HAP-1 (cell line): ENCODE results near the gene ZEB2.

Experiments used
- DNase-seq, 2 experiments: peaks; one replicate each; pipeline ENCODE4 v3.0.0-alpha.2; 2016 to 2020; ENCODE audit warnings: low spot score in 2 of 2
- H3K27me3 ChIP-seq: fragments of 250-450 bp; sonication (Bioruptor Pico); 2 replicates; pipeline ENCODE4 v1.5.1; 2020; ENCODE audit warnings: low read depth, mild to moderate bottlenecking, moderate library complexity
- H3K36me3 ChIP-seq: fragments of 250-450 bp; sonication (Bioruptor Pico); replicated peaks from 2 replicates; pipeline ENCODE4 v1.5.1; 2020; ENCODE audit warnings: mild to moderate bottlenecking
- H3K4me1 ChIP-seq: fragments of 250-450 bp; sonication (Bioruptor Pico); 2 replicates; pipeline ENCODE4 v1.5.1; 2020; ENCODE audit warnings: mild to moderate bottlenecking
- H3K4me3 ChIP-seq: fragments of 250-450 bp; sonication (Bioruptor Pico); 2 replicates; pipeline ENCODE4 v1.5.1; 2020; ENCODE audit warnings: mild to moderate bottlenecking, moderate library complexity
- H3K9me3 ChIP-seq: fragments of 250-450 bp; sonication (Bioruptor Pico); 2 replicates; pipeline ENCODE4 v1.5.1; 2020; ENCODE audit warnings: mild to moderate bottlenecking, moderate library complexity
- in situ Hi-C: fragments of 300-500 bp; cut with MboI; formaldehyde crosslinking; loops from 3 replicates; pipeline ENCODE4 v1.14.3; 2020; ENCODE audit warnings: low sequenced_read_pairs, inconsistent platforms, mixed read lengths

ZEB2 gene

DNA sequence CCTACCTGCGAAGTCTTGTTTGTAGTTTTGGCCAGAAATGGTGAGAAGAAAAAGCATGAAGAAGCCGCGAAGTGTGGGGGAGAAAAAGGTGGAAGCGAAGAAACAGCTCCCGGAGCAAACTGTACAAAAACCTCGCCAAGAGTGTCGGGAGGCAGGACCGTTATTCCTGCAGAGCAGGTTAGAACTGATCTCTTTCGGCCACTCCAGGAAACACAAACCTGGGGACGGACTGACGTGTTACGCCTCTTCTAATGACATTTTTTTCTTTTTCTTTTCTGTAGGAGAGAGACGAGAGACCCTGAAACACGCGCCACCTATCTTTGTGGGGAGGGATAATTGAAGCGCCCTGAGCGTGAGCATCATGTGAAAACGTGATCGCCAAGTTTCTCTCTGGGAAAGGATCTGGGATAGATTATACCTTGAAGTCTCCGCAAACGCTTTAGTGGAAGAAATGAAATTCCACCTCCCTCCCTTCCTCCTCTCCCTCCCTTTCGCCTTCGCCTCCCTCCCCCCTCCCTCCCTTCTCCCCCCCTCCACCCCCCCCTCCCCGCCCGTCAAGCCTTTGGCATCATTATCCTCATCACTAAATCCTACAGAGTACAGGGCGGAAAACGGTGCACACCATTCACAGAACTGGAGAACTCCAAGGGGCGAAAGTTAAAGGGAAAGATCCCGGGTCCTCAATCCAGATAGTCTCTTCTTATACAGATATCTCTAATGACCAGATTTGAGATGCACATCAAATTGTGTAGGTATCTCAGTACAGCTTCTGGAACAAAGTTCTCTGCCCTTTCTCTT, at the start of gene ZEB2:
Gene ZEB2 (minus strand): TSS at position 186 of the 798 bp plus-strand sequence. CDS start 2,769 bp downstream, outside the sequence.
- no peaks in the 10 kb centered on the region for H3K27me3 ChIP-seq
- peak within 1 kb of the TSS; percentile 68 for H3K4me3 ChIP-seq
- no peaks in the 10 kb centered on the region for H3K36me3 ChIP-seq
- H3K9me3 ChIP-seq = no peaks in the 10 kb centered on the region
- peak; percentile 84 to 95 for DNase-seq
- in situ Hi-C loops = loop anchor here (10.0 kb wide), 1 partner anchor 65 kb away; no protein-coding TSS in a partner anchor
- peaks cover 48% of the 10 kb centered on the region for H3K4me1 ChIP-seq

DNA sequence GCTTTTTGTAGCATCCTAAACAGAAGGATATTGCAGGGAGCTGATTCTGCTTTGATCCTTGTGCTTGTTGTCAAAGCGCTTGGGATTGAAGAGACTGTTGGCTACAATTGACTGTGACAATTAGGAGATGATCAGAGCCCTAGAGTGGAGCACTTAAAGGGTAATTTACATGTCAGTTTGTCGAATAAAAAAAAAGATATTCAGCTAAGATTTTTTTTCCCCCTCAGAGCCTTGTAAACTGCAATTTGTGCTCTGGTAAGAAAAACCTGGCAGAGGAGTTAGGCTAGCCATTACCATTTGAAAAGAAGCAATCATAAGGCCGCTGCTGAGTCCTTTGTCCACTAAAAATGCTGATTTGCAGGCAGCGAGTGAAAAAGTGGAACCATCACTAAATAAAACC, 47.8 kb upstream of the ZEB2 start:
- no peaks in the 10 kb centered on the region for H3K9me3 ChIP-seq
- H3K4me3 ChIP-seq = no peak overlapping the region
- no peaks in the 10 kb centered on the region for H3K36me3 ChIP-seq
- no peaks in the 10 kb centered on the region for H3K27me3 ChIP-seq
- peak; percentile 66 to 96 for DNase-seq
- peaks cover 5% of the 10 kb centered on the region for H3K4me1 ChIP-seq
- in situ Hi-C loops = no loop called here

DNA sequence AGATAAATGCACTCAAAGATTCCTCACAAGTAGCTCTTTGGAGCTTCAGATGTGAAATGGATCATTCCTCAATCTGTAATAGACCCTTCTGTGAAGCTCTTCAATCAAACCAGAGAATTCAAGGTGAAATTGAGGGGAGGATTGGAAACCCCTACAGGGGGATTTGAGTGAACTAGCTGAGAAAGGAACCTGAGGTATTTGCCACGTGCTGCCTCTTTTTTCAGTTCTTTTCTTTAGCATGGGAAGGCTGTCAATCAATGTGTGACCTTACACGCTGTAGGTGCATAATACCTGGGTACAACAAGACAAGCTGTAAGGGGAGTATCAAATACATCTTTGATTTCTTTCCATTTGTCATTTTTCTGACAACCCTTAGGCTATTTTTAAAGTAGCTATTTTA, 46.5 kb upstream of the ZEB2 start:
- peaks cover 5% of the 10 kb centered on the region for H3K4me1 ChIP-seq
- H3K4me3 ChIP-seq = no peak overlapping the region
- in situ Hi-C loops = no loop called here
- no peaks in the 10 kb centered on the region for H3K36me3 ChIP-seq
- no peaks in the 10 kb centered on the region for H3K9me3 ChIP-seq
- DNase-seq = no peak
- no peaks in the 10 kb centered on the region for H3K27me3 ChIP-seq

DNA sequence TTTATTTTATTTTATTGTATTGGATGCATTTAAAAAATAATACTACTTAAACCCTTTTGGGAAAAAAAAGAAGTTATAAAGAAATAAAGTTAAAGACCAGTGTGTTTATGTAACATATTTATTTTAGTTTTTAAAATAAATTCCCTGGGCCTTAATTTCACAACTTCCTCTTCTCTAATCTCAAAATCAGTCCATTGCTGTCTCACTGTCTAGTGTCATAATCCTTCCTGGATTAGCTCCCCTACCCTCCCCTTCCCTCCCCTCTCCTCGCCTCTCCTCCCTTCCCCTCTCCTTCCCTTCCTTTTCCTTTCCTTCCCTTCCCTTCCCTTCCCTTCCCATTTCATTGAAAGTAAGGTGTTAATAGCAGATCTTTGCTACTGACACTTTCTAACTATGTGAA, 40.3 kb upstream of the ZEB2 start:
- no peak for DNase-seq
- peaks cover 4% of the 10 kb centered on the region for H3K4me1 ChIP-seq
- H3K27me3 ChIP-seq = no peaks in the 10 kb centered on the region
- no peaks in the 10 kb centered on the region for H3K9me3 ChIP-seq
- no peaks in the 10 kb centered on the region for H3K36me3 ChIP-seq
- in situ Hi-C loops = no loop called here
- no peak overlapping the region for H3K4me3 ChIP-seq

DNA sequence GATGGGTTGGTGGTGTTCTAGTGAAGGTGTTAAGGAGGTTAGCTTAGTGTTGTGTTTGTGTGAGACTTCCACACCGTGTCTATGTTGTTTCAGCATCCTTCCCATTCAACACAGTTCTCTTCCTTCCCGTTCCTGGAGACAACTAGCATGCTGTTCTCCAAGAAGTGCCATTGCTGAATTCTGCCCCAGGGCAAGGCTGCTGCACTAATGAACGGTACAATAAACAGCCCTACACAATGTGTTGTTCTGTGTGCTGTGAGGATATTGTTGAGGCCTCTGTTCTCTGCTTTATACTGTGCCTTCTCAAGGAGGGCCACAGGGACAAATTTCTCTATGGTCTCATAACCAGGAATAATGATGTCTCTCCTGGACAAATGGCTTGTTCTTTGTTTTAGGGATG, 39.8 kb upstream of the ZEB2 start:
- Histone ChIP-seq H3K36me3 (no peaks in the 10 kb centered on the region), H3K9me3 (no peaks in the 10 kb centered on the region), H3K4me1 (peaks cover 10% of the 10 kb centered on the region), H3K27me3 (no peaks in the 10 kb centered on the region), H3K4me3 (no peak overlapping the region)
- in situ Hi-C loops = no loop called here
- DNase-seq = peak in 1 of 2 experiments; percentile 25

DNA sequence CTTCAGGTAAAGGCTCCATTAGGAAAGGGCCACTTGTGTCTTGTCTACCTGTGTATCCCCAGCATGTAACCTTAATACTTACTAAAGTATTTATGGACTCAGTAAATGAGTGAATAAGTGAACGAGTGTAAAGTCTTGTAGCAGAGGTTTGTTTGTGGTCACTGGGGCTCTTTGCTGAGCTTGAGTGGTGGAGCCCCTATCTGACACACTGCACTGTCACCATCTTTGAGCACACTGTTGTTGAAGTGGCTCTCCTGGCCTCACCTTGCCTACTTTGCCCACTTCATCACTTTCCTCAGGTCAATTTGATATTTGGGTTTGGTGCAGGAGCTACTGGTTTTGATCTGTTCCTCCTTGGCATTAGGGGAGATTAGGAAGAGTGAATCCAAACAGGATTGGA, 39.3 kb upstream of the ZEB2 start:
- H3K36me3 ChIP-seq = no peaks in the 10 kb centered on the region
- in situ Hi-C loops = no loop called here
- H3K27me3 ChIP-seq = no peaks in the 10 kb centered on the region
- DNase-seq = no peak
- H3K9me3 ChIP-seq = no peaks in the 10 kb centered on the region
- no peak overlapping the region for H3K4me3 ChIP-seq
- peaks cover 13% of the 10 kb centered on the region for H3K4me1 ChIP-seq

DNA sequence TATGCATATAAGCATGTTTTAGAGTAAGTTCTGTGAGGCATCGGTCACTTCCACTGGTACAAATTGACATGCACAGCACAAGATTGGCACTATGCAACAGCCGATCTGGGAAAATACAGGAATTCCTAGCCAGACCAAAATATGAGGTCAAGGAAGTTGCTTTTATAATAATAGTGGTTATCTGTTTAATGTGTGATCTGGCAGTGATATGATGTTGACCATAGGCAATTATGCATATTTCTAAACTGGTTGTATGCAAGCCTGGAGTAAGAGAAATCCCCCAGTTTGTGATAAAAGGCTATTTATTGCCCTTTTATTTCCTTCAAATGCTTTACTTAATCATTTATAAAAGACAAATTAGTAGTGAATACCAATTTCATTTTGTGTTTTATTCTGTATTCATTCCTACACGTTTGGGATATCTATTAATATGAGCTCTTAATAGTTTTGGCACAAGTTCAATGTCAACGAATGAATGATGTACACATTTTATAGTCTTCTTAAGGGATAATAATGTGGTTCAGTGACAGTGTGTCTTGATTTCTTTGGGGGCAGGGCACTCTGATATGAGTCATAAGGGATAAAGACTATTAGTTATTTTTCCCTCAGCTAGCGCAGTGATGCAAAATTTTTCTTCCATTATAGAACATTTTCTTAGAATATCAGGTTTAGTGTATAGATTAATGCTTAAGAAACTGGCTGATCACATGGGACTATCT, 34.7 kb upstream of the ZEB2 start:
- Histone ChIP-seq H3K36me3 (no peaks in the 10 kb centered on the region), H3K4me3 (no peak overlapping the region), H3K9me3 (no peaks in the 10 kb centered on the region), H3K4me1 (peaks cover 29% of the 10 kb centered on the region), H3K27me3 (no peaks in the 10 kb centered on the region)
- DNase-seq = no peak
- in situ Hi-C loops = no loop called here

DNA sequence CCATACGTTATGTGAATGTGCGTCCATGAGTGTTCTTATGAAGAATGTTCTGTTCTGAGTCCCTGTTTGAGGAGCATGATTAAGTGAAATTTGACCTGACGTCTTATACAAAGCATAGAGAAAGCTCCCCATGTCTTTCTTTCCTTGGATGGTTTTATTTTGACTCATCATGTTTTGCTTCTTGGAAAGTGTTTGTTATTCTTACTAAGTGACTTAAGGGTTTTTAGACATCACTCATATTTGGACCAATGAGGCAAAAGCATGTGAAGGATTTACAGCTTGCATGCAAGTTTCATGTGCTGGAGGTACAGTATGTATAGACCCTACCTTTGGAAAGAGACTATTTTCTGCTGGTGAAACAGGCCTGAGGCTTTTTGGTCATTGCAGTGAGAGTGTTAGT, 33.5 kb upstream of the ZEB2 start:
- H3K27me3 ChIP-seq = no peaks in the 10 kb centered on the region
- H3K9me3 ChIP-seq = no peaks in the 10 kb centered on the region
- no peak overlapping the region for H3K4me3 ChIP-seq
- no peaks in the 10 kb centered on the region for H3K36me3 ChIP-seq
- DNase-seq = peak; percentile 26 to 34
- in situ Hi-C loops = no loop called here
- peaks cover 41% of the 10 kb centered on the region for H3K4me1 ChIP-seq

DNA sequence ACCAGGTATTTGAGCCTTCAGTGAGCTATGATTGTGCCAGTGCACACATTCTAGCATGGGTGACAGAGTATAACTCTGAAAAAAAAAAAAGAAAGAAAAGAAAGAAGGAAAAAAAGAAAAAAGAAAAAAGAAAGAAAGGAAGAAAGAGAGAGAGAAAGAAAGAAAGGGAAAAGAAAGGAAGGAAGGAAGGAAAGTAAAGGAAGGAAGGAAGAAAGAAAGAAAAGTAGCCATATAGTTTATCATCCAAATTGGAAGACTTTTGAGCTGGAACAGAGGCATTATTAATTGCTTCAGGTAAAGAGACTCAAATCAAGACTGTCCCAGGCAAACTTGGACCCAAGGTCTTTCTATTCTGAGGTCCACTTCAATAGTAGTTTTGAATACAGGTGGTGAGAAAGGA, 32.9 kb upstream of the ZEB2 start:
- no peak for DNase-seq
- Histone ChIP-seq H3K4me1 (peaks cover 45% of the 10 kb centered on the region), H3K4me3 (no peak overlapping the region), H3K27me3 (0 out of 2 replicates have a peak, but pooled peaks cover 3% of the 10 kb centered on the region), H3K36me3 (no peaks in the 10 kb centered on the region), H3K9me3 (no peaks in the 10 kb centered on the region)
- in situ Hi-C loops = no loop called here

DNA sequence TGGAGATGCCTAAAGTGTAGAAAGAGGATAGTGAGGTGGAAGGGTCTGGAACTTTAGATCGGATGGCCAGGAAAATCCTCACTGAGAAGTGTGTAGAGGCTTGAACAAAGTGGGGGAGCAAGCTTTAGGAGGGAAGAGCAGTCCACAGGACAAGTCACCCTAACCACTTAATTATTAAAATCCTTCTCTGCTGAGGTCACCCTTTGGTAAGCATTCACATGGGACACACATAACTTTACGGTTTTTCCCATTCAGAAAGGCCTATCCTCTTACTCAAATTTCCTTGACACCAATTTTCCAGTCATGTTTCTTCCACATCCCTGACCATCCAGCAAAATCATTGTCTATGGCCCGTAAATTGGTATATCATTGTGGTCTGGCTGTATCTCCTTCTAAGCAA, 31.0 kb upstream of the ZEB2 start:
- peaks cover 45% of the 10 kb centered on the region for H3K4me1 ChIP-seq
- 0 out of 2 replicates have a peak, but pooled peaks cover 3% of the 10 kb centered on the region for H3K27me3 ChIP-seq
- no peaks in the 10 kb centered on the region for H3K9me3 ChIP-seq
- H3K36me3 ChIP-seq = no peaks in the 10 kb centered on the region
- no peak for DNase-seq
- H3K4me3 ChIP-seq = no peak overlapping the region
- in situ Hi-C loops = no loop called here

DNA sequence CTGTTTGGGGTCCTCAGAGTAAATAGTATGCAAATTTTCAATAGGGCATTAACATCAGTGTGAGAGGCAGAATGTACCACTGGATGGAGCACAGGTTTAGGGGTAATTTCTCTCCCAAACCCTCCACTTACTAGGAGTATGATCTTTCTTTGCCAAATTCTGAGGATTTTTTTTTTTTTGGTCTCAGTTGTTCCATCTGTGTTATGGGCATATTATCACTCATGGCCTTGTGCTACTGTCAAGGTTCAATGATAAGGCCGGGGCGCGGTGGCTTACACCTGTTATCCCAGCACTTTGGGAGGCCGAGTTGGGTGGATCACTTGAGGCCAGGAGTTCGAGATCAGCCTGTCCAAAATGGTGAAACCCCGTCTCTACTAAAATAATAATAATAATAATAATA, 30.2 kb upstream of the ZEB2 start:
- in situ Hi-C loops = no loop called here
- H3K4me3 ChIP-seq = no peak overlapping the region
- H3K27me3 ChIP-seq = 0 out of 2 replicates have a peak, but pooled peaks cover 3% of the 10 kb centered on the region
- H3K4me1 ChIP-seq = peaks cover 39% of the 10 kb centered on the region
- no peaks in the 10 kb centered on the region for H3K9me3 ChIP-seq
- no peak for DNase-seq
- no peaks in the 10 kb centered on the region for H3K36me3 ChIP-seq

DNA sequence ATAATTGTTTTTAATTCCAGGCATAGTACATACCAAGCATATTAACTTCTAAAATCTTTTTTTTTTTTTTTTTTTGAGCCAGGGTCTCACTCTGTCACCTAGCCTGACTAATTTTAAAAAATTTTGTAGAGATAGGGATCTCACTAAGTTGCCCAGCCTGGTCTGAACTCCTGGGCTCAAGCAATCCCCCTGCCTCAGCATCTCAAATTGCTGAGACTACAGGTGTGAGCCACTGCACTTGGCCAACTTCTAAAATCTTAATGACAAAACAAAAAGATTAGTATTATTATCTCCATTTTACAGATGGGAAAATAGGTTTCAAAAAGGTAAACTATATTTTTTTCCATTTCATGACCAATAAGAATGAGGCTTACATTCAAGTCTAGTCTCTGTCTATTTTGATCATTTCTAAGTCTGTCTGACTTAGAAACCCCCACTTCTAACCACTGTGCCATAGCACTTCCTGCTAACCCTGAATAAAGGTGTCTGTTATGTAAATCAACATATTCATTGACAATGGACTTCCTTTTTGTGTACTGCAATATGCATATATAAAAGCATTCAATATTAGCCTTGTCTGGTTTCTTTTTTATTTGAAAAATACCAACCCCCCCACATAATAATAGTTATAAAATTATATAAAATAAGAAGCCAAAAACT, 28.7 kb upstream of the ZEB2 start:
- H3K4me3 ChIP-seq = no peak overlapping the region
- DNase-seq = peak in 1 of 2 experiments; percentile 86
- H3K9me3 ChIP-seq = no peaks in the 10 kb centered on the region
- H3K36me3 ChIP-seq = no peaks in the 10 kb centered on the region
- in situ Hi-C loops = no loop called here
- H3K4me1 ChIP-seq = peaks cover 27% of the 10 kb centered on the region
- H3K27me3 ChIP-seq = 0 out of 2 replicates have a peak, but pooled peaks cover 3% of the 10 kb centered on the region

DNA sequence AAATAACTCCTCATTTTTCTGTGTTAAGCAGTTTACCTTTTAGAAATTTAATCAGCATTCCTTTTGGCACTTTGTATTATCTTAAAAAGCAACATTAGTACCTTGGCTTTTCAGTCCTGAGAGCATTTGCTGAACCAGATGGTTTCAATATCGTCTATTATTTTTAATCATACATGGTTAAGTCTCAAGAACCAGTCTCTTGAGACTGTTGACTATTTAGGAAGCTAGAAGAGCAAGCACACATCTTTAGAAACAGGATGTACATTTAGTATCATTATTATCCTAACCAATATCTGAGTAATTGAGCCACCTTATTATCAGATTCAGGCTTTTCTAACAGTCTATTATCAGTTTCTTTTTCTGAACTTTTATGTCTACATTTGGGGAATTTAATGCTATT, 28.2 kb upstream of the ZEB2 start:
- H3K4me1 ChIP-seq = peaks cover 21% of the 10 kb centered on the region
- H3K27me3 ChIP-seq = 0 out of 2 replicates have a peak, but pooled peaks cover 3% of the 10 kb centered on the region
- H3K36me3 ChIP-seq = no peaks in the 10 kb centered on the region
- no peaks in the 10 kb centered on the region for H3K9me3 ChIP-seq
- no peak overlapping the region for H3K4me3 ChIP-seq
- in situ Hi-C loops = no loop called here
- no peak for DNase-seq

DNA sequence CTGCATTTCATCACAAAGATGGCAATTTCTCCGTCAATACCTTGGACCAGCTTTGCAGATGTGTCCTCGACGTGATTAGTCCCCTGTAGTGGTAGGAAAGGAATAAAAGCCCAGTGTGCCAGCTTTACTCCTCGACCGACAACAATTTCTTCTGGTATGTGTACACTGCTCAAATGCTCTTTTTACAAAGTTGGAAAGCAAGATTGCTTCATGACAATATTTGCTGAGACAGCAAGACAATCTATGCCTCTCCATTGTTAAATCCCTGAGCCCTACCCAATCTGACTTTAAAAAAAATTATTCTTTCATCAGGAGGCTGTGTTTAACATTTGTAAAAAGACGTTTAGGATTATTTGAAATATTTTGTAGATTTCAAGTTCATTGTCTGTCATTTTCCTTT, 27.6 kb upstream of the ZEB2 start:
- no peak for DNase-seq
- H3K36me3 ChIP-seq = no peaks in the 10 kb centered on the region
- in situ Hi-C loops = no loop called here
- no peak overlapping the region for H3K4me3 ChIP-seq
- H3K4me1 ChIP-seq = peaks cover 18% of the 10 kb centered on the region
- no peaks in the 10 kb centered on the region; the same call in 1 of the 2 replicates for H3K9me3 ChIP-seq
- 0 out of 2 replicates have a peak, but pooled peaks cover 3% of the 10 kb centered on the region for H3K27me3 ChIP-seq
